T-helper 1 cell treated with Interleukin-12 subunit alpha and Interleukin-12 subunit beta and Interleukin-4 antibody, amounts not matched to agents 30 ng/mL and 1 ng/mL, for 36 hours (primary cell): Measurements from ENCODE around the gene ARHGAP45. TPM values are rescaled to one million over a fixed set of nuclear protein-coding genes. Genes with fewer than 3 reads are reported as not detected.

Experiments used
- intact Hi-C: fragments of 100-400 bp; cut with micrococcal nuclease; formaldehyde crosslinking; loops from one replicate; pipeline ENCODE4 v1.15.1; 2024
- total RNA-seq: library from RNA; stranded (reverse); gene quantifications from 2 replicates; pipeline ENCODE4 v1.2.3, GENCODE V29; 2022

ARHGAP45 gene
- total RNA-seq, 1 donor from 2014 or later: 471 TPM

GRCh38 chr19:1069009-1069779, 2.2 kb downstream of the ARHGAP45 start:
- intact Hi-C loops: loop anchor here (2.0 to 5.0 kb wide), 2 partner anchors 48 to 123 kb away; partner anchors contain the start of genes RNU6-2 and TMEM259

- intact Hi-C loops: no loop called here
These were observed 3.6 kb downstream of the ARHGAP45 start for GRCh38 chr19:1070576-1070930.

- intact Hi-C loops: no loop called here
These were observed 4.2 kb downstream of the ARHGAP45 start for GRCh38 chr19:1070931-1071791.

GRCh38 chr19:1072371-1073015, 5.5 kb downstream of the ARHGAP45 start:
- intact Hi-C loops: no loop called here

GRCh38 chr19:1073063-1073955, 6.3 kb downstream of the ARHGAP45 start:
- intact Hi-C loops: no loop called here

- intact Hi-C loops: no loop called here
These were observed 7.1 kb downstream of the ARHGAP45 start for GRCh38 chr19:1073956-1074517.

- intact Hi-C loops: no loop called here
These were observed 7.7 kb downstream of the ARHGAP45 start for GRCh38 chr19:1074544-1075283.

GRCh38 chr19:1076046-1076386, 9.0 kb downstream of the ARHGAP45 start:
- intact Hi-C loops: loop anchor here (2.0 kb wide), 3 partner anchors 19 to 57 kb away; partner anchors contain the start of genes GPX4 and POLR2E

GRCh38 chr19:1076951-1077350, 10.0 kb downstream of the ARHGAP45 start:
- intact Hi-C loops: loop anchor here (1.0 to 2.0 kb wide), 6 partner anchors 9 to 163 kb away; partner anchors contain the start of genes GPX4, POLR2E, RNU6-2 and TMEM259

GRCh38 chr19:1079566-1080111, 12.7 kb downstream of the ARHGAP45 start:
- intact Hi-C loops: no loop called here

GRCh38 chr19:1080360-1081161, 13.6 kb downstream of the ARHGAP45 start:
- intact Hi-C loops: no loop called here

GRCh38 chr19:1081301-1082164, 14.6 kb downstream of the ARHGAP45 start:
- intact Hi-C loops: loop anchor here (1.0 kb wide), 2 partner anchors 18 to 22 kb away; partner anchors contain the start of gene GPX4

- intact Hi-C loops: loop anchor here (1.0 kb wide), 2 partner anchors 19 to 21 kb away; partner anchors contain the start of gene GPX4
These were observed 15.4 kb downstream of the ARHGAP45 start for GRCh38 chr19:1082165-1082927.

- intact Hi-C loops: loop anchor here (1.0 kb wide), 2 partner anchors 20 kb away; partner anchors contain the start of gene GPX4
These were observed 16.2 kb downstream of the ARHGAP45 start for GRCh38 chr19:1082928-1083816.

GRCh38 chr19:1084024-1084868, 17.3 kb downstream of the ARHGAP45 start:
- intact Hi-C loops: no loop called here
